Ovary (tissue), 3 donors: ENCODE results near the gene SRP72.

ENCODE experiments used
- POLR2A ChIP-seq: fragments of 450-650 bp; IDR thresholded peaks from one replicate; pipeline ENCODE4 v1.6.1; 2017; ENCODE audit warnings: antibody characterized with exemption, mild to moderate bottlenecking, moderate library complexity
- TF ChIP-seq, protein P1 (sequence below), 3 donors: fragments of 450-650 bp in 2 of 3; fragments of 200-600 bp in 1 of 3; IDR thresholded peaks; one replicate each; pipeline versions ENCODE4 v1.5.1 to v1.8.0; 2016 to 2022; ENCODE audit warnings: antibody characterized with exemption in 3 of 3, mild to moderate bottlenecking in 1 of 3
- donor health status: DM: no; HTN: no; CAD: no.

DNA sequence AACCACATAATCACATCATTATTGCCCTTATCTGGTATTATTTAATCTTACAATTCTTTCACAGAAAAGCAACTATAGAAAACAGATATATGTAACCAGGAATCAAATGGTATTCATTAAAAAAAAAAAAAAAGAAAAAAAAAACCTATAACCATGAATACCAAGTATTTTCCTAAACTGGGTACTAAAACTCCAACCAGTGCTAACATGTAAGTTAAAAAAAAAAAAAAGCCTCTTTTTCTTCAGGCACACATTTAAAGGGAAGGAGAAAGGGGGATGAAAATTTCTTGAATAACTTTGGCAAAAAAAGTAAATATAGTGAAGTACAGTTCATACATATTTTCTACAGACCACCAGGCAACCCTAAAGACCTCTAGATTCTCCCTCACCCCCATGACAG is 34.1 kb upstream of the SRP72 start:
- TF ChIP-seq, protein P1, sequence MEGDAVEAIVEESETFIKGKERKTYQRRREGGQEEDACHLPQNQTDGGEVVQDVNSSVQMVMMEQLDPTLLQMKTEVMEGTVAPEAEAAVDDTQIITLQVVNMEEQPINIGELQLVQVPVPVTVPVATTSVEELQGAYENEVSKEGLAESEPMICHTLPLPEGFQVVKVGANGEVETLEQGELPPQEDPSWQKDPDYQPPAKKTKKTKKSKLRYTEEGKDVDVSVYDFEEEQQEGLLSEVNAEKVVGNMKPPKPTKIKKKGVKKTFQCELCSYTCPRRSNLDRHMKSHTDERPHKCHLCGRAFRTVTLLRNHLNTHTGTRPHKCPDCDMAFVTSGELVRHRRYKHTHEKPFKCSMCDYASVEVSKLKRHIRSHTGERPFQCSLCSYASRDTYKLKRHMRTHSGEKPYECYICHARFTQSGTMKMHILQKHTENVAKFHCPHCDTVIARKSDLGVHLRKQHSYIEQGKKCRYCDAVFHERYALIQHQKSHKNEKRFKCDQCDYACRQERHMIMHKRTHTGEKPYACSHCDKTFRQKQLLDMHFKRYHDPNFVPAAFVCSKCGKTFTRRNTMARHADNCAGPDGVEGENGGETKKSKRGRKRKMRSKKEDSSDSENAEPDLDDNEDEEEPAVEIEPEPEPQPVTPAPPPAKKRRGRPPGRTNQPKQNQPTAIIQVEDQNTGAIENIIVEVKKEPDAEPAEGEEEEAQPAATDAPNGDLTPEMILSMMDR (IDR thresholded peaks at IDR 0.05): no peak
- TF ChIP-seq POLR2A: no peak
